ENCODE data around the gene KCNT2. TPM values are rescaled to one million over a fixed set of nuclear protein-coding genes. Genes with fewer than 3 reads are reported as not detected.

The KCNT2 gene
- total and polyA plus RNA-seq, 4 donors, result 1.7 to 11.2 (median 6.8) TPM

GRCh38 chr1:196317535-196318522 lies 290.4 kb downstream of the KCNT2 start:
- Histone ChIP-seq H3K27ac (ENCODE audit: low read depth in 1 of 2, low read length in 2 of 2) (no peak overlapping the region), H3K36me3 (ENCODE audit: control insufficient read depth in 4 of 4, insufficient read depth in 3 of 4, low read depth in 1 of 4, low read length in 3 of 4) (peaks cover 0 to 4% (median 0%) of the 10 kb centered on the region in 4 donors), H3K9ac (ENCODE audit: low read depth in 1 of 2, low read length in 2 of 2) (no peak overlapping the region), H3K9me3 (ENCODE audit: control insufficient read depth in 4 of 4, low read length in 3 of 4) (no peaks in the 10 kb centered on the region), H3K4me3 (ENCODE audit: low read depth in 1 of 3, low read length in 3 of 3) (no peak overlapping the region), H3K4me1 (ENCODE audit: control insufficient read depth in 4 of 4, insufficient read depth in 4 of 4, low read length in 3 of 4) (peaks cover 0 to 9% (median 2%) of the 10 kb centered on the region in 4 donors), H3K27me3 (ENCODE audit: control insufficient read depth in 4 of 4, insufficient read depth in 4 of 4, low read length in 3 of 4) (no peaks in the 10 kb centered on the region)
- no peak for DNase-seq (ENCODE audit: low spot score)
- 50% methylated on average over 8 of the region's 8 CpGs for WGBS
- TF ChIP-seq HNF4A (conservative IDR thresholded peaks at IDR 0.05) (no peak), RAD21 (IDR thresholded peaks at IDR 0.05) (peak; percentile 84 to 85), TAF1 (conservative IDR thresholded peaks at IDR 0.05) (no peak), ZBTB33 (IDR thresholded peaks at IDR 0.05) (no peak), FOXA2 (IDR thresholded peaks at IDR 0.05) (no peak), MAX (IDR thresholded peaks at IDR 0.05) (no peak), RXRA (IDR thresholded peaks at IDR 0.05) (no peak), EGR1 (IDR thresholded peaks at IDR 0.05; ENCODE audit: low read depth in 2 of 2) (no peak), ATF3 (IDR thresholded peaks at IDR 0.05) (no peak), YY1 (IDR thresholded peaks at IDR 0.05) (no peak), FOXA1 (IDR thresholded peaks at IDR 0.05) (no peak), SP1 (IDR thresholded peaks at IDR 0.05) (no peak), NR2F2 (IDR thresholded peaks at IDR 0.05) (no peak), JUND (IDR thresholded peaks at IDR 0.05) (no peak), CTCF (IDR thresholded peaks at IDR 0.05; ENCODE audit: low read depth, low read length, missing input control) (peak; percentile 79), REST (IDR thresholded peaks at IDR 0.05) (no peak), GABPA (IDR thresholded peaks at IDR 0.05 in 1 of 2, conservative IDR thresholded peaks at IDR 0.05 in 1 of 2) (no peak)

All from liver (tissue), 9 donors.